ENCODE measurements around the gene GPR78. TPM values are rescaled to one million over a fixed set of nuclear protein-coding genes. Genes with fewer than 3 reads are reported as not detected.

Gene GPR78
- polyA plus RNA-seq, 3 donors: 0.01 TPM; not detected in 2

DNA sequence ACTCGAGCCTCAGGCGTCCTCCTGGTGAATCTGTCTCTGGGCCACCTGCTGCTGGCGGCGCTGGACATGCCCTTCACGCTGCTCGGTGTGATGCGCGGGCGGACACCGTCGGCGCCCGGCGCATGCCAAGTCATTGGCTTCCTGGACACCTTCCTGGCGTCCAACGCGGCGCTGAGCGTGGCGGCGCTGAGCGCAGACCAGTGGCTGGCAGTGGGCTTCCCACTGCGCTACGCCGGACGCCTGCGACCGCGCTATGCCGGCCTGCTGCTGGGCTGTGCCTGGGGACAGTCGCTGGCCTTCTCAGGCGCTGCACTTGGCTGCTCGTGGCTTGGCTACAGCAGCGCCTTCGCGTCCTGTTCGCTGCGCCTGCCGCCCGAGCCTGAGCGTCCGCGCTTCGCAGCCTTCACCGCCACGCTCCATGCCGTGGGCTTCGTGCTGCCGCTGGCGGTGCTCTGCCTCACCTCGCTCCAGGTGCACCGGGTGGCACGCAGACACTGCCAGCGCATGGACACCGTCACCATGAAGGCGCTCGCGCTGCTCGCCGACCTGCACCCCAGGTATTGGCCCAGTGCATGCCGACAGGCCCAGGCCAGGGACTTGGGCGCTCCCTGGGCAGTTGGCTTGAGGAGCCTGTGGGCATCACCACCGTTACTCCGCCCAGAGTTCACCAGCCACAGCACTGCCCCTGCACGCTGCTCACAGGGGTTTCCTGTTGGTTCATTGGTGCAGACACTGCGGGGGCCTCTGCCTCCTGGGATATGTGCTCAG lies 1.1 kb downstream of the GPR78 start:
- H3K27ac ChIP-seq (ENCODE audit: low read depth, low read length): no peak overlapping the region
- 53 to 60% (median 60%) methylated on average over 64 to 66 of the region's 66 CpGs for whole genome bisulfite sequencing, 3 donors

DNA sequence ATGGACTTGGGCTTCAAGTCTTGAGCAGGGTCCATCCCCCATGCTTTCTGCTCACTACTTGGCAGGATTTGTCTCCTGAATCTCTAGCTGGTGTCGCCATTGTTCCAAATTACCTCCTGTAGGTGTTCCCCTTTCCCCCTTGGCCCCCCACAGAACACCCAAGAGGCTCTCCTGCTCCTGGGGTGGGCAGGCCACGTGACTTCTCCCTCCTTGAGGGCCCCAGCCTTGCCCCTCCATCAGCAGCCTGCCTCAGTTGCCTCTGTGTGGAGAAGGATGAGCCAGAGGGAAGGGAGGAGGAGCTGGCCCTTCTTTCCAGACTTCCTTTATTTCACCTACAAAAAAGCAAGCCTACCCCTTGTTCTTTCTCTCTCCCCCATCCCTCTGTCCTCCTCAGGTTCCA lies 1.8 kb downstream of the GPR78 start:
- H3K27ac ChIP-seq (ENCODE audit: low read depth, low read length): no peak overlapping the region
- 41 to 59% (median 54%) methylated on average over 2 of the region's 2 CpGs for WGBS, 3 donors

- WGBS, 3 donors: 80 to 93% (median 90%) methylated on average over 12 of the region's 12 CpGs
- no peak overlapping the region for H3K27ac ChIP-seq (ENCODE audit: low read depth, low read length)
Observed at GRCh38 chr4:8582436-8582835, 2.2 kb downstream of the GPR78 start.

GRCh38 chr4:8582941-8583654 lies 2.9 kb downstream of the GPR78 start:
- WGBS, 3 donors: 55 to 69% (median 66%) methylated on average over 9 of the region's 9 CpGs
- no peak overlapping the region for H3K27ac ChIP-seq (ENCODE audit: low read depth, low read length)

DNA sequence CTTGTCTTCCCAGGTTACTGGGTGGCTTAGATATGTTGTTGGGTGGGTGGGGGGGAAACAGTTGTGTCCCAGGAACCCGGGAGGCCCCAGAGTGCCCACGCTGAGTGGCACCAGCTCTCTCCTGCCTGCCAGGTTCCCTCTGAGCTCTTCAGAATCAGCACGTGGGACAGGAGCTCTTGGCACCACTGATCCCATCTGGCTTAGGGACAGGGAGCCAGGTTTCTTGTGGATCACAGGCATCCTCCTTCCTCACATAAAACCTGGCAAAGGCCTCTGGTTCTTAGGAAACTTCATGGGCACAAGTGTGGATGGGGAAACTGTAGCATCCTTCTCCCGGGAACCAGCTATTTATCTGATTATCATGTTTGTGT lies 3.4 kb downstream of the GPR78 start:
- WGBS, 3 donors: 64 to 74% (median 71%) methylated on average over 4 of the region's 4 CpGs

GRCh38 chr4:8585186-8585585 lies 5.0 kb downstream of the GPR78 start:
- WGBS, 3 donors: 35 to 52% (median 50%) methylated on average over 6 of the region's 6 CpGs
- no peak overlapping the region for H3K27ac ChIP-seq (ENCODE audit: low read depth, low read length)

More for the DNA sequence above, 3.4 kb downstream of the GPR78 start:
- H3K27ac ChIP-seq (ENCODE audit: low read depth, low read length): no peak overlapping the region

GRCh38 chr4:8585721-8586212 lies 5.6 kb downstream of the GPR78 start:
- no peak overlapping the region for H3K27ac ChIP-seq (ENCODE audit: low read depth, low read length)
- 48 to 58% (median 50%) methylated on average over 7 of the region's 7 CpGs for WGBS, 3 donors

GRCh38 chr4:8586246-8586645 lies 6.1 kb downstream of the GPR78 start:
- WGBS, 3 donors: 53 to 59% (median 55%) methylated on average over 5 of the region's 5 CpGs
- H3K27ac ChIP-seq (ENCODE audit: low read depth, low read length): no peak overlapping the region

DNA sequence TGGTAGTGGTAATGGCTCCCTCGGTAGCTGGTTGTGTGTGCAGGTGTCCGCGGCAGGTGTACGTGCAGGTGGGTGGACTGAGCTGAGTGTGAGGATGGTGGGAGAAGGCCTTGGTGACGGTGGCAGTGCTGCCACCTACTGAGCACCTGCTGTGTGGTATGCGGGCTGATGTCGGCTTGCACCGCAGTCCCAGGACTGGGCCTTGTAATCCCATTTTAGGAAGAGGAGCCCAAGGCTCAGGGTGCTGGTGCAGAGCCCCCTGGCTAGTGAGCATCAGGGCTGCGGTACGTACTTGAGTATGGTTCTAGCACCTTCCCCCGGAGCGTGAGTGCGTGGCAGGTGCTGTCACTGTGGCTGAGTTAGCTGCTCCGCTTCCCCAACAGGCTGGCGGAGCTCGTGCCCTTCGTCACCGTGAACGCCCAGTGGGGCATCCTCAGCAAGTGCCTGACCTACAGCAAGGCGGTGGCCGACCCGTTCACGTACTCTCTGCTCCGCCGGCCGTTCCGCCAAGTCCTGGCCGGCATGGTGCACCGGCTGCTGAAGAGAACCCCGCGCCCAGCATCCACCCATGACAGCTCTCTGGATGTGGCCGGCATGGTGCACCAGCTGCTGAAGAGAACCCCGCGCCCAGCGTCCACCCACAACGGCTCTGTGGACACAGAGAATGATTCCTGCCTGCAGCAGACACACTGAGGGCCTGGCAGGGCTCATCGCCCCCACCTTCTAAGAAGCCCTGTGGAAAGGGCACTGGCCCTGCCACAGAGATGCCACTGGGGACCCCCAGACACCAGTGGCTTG lies 6.7 kb downstream of the GPR78 start:
- H3K27ac ChIP-seq (ENCODE audit: low read depth, low read length): no peak overlapping the region
- WGBS, 3 donors: 64 to 81% (median 76%) methylated on average over 29 to 37 of the region's 37 CpGs

- no peak overlapping the region for H3K27ac ChIP-seq (ENCODE audit: low read depth, low read length)
- 77 to 84% (median 78%) methylated on average over 18 of the region's 18 CpGs for WGBS, 3 donors
Observed at GRCh38 chr4:8587469-8588195, 7.4 kb downstream of the GPR78 start.

DNA sequence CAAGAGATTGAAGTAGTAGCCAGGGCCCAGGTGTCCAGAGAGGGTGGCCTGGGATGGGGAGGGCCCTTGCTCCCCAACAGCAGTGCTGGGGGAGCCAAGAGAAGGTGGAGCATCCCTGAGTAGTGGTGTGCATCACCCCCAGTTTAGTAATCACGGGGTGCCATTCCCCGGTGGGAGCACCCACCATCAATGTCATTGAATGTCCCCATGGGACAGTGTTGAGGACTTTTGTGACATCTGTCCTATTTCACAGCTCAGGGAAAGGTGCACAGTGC lies 7.9 kb downstream of the GPR78 start:
- 73 to 82% (median 82%) methylated on average over 2 of the region's 2 CpGs for WGBS, 3 donors
- no peak overlapping the region for H3K27ac ChIP-seq (ENCODE audit: low read depth, low read length)

DNA sequence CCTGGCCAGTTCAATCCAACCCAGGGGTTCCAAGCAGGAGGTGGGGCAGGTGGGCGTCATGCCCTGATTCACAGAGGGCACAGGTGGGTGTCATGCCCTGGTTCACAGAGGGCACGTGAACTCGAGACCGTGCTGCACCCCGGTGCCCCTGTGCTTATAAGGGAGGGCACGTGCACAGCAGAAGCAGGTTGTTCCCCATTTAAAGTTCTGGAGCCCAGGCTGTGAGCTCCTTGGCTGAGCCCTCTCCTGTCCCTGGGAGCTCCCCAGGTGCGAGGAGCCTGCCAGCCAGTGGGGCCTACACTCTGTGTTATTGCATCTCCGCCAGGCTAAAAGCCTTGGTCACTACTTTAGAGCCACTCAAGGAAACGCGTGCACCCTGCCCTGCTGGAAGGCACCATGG lies 9.1 kb downstream of the GPR78 start:
- H3K27ac ChIP-seq (ENCODE audit: low read depth, low read length): no peak overlapping the region
- 67 to 87% (median 83%) methylated on average over 10 of the region's 10 CpGs for WGBS, 3 donors

DNA sequence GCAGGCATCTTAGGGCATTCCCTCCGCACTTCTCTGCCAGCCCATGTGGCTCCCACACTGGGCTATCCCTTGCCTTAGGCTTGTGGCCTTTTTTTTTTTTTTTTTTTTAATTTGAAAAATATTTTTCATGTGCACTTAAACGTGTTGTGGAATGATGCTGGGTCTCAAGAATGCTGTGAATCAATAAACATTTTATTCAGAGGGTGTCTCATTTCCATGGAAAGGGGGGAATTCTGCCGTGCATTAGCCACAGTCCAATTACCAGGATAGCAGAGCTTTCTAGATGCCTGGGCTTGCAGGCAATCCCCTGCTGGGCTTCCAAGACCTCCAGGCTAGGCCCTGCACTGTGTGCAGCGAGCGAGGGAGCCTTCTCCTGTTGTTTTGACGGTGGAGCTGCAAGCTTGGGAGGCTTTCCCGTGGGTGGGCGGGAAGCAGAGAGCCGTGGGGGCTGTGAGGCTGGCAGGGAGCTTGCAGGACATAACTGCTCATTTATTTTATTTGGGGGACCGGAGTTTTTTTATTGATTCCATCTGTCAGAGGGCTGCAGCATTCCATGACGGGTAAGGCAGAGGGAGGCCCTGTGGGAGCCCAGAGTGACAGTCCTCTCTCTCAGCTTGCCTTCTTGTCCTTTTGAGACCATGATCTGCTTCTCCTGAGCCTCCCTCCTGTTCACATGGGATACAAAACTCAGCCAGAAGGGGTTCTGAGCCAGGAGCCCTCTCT lies 9.8 kb downstream of the GPR78 start:
- WGBS, 3 donors: 47 to 51% (median 49%) methylated on average over 11 of the region's 11 CpGs
- H3K27ac ChIP-seq (ENCODE audit: low read depth, low read length): no peak overlapping the region

DNA sequence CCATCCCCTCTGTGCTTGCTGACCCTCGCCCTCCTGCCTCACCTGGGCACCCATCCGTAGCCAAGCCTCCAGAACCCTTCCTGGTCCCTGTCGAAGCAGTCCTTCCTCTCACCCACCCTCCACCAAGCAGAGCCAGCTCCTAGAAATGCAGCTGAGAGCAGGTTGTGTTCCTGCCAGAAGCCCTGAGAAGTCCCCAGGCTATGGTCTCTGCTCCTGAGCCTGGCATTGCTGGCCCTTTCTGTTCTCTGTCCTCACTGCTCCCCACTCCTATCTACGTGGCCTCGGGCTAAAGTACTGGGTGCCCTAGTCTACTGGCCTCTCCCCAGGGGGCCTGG lies 10.3 kb downstream of the GPR78 start:
- no peak overlapping the region for H3K27ac ChIP-seq (ENCODE audit: low read depth, low read length)
- WGBS, 3 donors: 75 to 79% (median 77%) methylated on average over 5 of the region's 5 CpGs

DNA sequence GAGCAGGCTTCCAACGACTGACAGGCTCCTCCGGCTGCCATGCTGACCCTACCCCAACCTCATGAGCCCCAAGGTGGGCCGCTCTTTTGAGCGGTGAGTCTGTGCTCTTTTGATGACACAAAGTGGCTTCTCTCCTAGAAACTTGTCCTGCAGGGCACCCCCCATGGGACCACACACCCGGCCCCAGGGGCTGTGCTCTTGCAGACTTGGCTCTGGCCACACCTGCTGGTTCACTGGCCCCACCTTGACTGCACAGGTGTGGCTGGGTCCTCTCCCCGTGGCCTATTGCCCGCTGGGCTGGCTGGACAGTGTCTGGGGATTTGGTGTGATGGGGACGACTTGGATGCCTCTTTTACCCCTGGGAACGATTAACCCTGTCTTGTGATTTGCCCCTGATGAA lies 10.9 kb downstream of the GPR78 start:
- 67 to 82% (median 76%) methylated on average over 9 of the region's 9 CpGs for WGBS, 3 donors

GRCh38 chr4:8591626-8592365 lies 11.6 kb downstream of the GPR78 start:
- H3K27ac ChIP-seq (ENCODE audit: low read depth, low read length): no peak overlapping the region
- WGBS, 3 donors: 54 to 74% (median 72%) methylated on average over 15 of the region's 15 CpGs

More for the DNA sequence above, 10.9 kb downstream of the GPR78 start:
- no peak overlapping the region for H3K27ac ChIP-seq (ENCODE audit: low read depth, low read length)

All from adipose tissue (tissue), 3 donors.